HG02840 (cell line): Measurements from ENCODE around the gene DPP10.
"Not testable (repeated sequence)": the region's sequence is repeated elsewhere in the genome, so short reads cannot be mapped to it uniquely, and the experiment has no call there.

Source experiments
- ATAC-seq: cut with Tn5 transposase; IDR thresholded peaks from one replicate; pipeline ENCODE4 v1.9.1; 2021; ENCODE audit warnings: mild to moderate bottlenecking, moderate library complexity, moderate number of reproducible peaks; ENCODE audit not compliant: unreplicated experiment, low FRiP score

DPP10 gene

GRCh38 chr2:115364093-115364492 lies 921.7 kb downstream of the DPP10 start:
- no peak for ATAC-seq

- no peak for ATAC-seq
Measured at GRCh38 chr2:115369400-115369799, 927.0 kb downstream of the DPP10 start.

- no peak for ATAC-seq
Measured at GRCh38 chr2:115374981-115375380, 932.5 kb downstream of the DPP10 start.

GRCh38 chr2:115384399-115384798 lies 942.0 kb downstream of the DPP10 start:
- no peak for ATAC-seq

- ATAC-seq = no peak
Measured at GRCh38 chr2:115386465-115386864, 944.0 kb downstream of the DPP10 start.

GRCh38 chr2:115389024-115389423 lies 946.6 kb downstream of the DPP10 start:
- ATAC-seq = no peak

GRCh38 chr2:115389898-115390565 lies 947.6 kb downstream of the DPP10 start:
- ATAC-seq = no peak

GRCh38 chr2:115396579-115396978 lies 954.1 kb downstream of the DPP10 start:
- no peak for ATAC-seq

- no peak for ATAC-seq
Measured at GRCh38 chr2:115400940-115401339, 958.5 kb downstream of the DPP10 start.

GRCh38 chr2:115412501-115412900 lies 970.1 kb downstream of the DPP10 start:
- ATAC-seq = no peak

GRCh38 chr2:115413791-115414190 lies 971.4 kb downstream of the DPP10 start:
- ATAC-seq = no peak

GRCh38 chr2:115414466-115414865 lies 972.0 kb downstream of the DPP10 start:
- no peak for ATAC-seq

- no peak for ATAC-seq
Measured at GRCh38 chr2:115422004-115422634, 979.7 kb downstream of the DPP10 start.

- no peak for ATAC-seq
Measured at GRCh38 chr2:115427436-115427835, 985.0 kb downstream of the DPP10 start.

- ATAC-seq = not testable (repeated sequence)
Measured at GRCh38 chr2:115440746-115441145, 998.3 kb downstream of the DPP10 start.

GRCh38 chr2:115443539-115444185 lies 1001.2 kb downstream of the DPP10 start:
- ATAC-seq = no peak

GRCh38 chr2:115460008-115460407 lies 1017.6 kb downstream of the DPP10 start:
- no peak for ATAC-seq

GRCh38 chr2:115480741-115481140 lies 1038.3 kb downstream of the DPP10 start:
- ATAC-seq = no peak

GRCh38 chr2:115481842-115482241 lies 1039.4 kb downstream of the DPP10 start:
- no peak for ATAC-seq

- no peak for ATAC-seq
Measured at GRCh38 chr2:115483666-115484065, 1041.2 kb downstream of the DPP10 start.

- no peak for ATAC-seq
Measured at GRCh38 chr2:115484486-115484885, 1042.0 kb downstream of the DPP10 start.

GRCh38 chr2:115484983-115485382 lies 1042.5 kb downstream of the DPP10 start:
- no peak for ATAC-seq
